GM21367 (cell line): Measurements from ENCODE around the gene RIT1.

Source experiments
- ATAC-seq: cut with Tn5 transposase; IDR thresholded peaks from one replicate; pipeline ENCODE4 v1.9.1; 2021; ENCODE audit not compliant: unreplicated experiment

Gene RIT1, protein sequence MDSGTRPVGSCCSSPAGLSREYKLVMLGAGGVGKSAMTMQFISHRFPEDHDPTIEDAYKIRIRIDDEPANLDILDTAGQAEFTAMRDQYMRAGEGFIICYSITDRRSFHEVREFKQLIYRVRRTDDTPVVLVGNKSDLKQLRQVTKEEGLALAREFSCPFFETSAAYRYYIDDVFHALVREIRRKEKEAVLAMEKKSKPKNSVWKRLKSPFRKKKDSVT

DNA sequence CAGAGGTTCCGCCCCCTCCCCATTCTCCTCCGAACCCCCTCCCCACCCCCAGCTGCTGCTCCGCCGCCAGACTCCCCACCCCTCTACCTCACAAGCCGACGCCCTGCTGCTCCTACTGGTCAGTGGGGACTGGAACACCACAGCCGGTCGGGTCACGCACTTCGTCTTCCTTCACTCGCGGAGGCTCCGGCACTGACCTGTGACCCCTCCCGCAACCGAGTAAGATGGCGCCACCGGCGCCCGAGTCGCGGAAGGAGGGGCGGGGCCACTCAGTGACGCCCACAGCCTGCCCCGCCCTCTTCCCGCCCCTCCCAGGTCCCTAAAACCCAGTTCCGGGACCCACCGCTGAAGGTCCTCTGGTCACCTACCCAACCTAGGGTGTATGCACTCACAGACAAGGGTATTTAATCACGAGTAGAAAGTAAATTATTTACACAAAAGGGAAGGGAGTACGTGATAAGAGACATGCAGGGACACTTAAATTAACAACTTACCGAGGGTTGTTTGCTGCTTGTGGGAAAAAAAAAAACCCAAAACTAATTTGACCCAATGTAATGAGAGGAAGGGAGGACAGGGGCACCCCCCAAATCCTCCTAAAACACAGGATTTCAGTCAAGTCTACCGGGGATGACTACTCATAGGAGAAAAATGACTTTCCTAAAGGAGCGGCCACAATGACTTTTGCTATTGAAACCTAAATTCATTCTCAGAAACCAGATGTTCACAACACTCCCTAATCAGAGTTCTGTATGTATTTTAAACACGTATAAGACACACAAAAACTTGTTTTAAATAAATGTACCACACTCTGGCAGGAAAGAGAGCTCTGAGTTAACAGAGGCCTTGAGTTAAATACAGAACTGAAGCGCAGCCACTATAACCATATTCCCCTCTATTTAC lies at the start of gene RIT1:
RIT1 (minus strand) TSS at position 194 of the 900 bp plus-strand sequence. CDS start 588 bp downstream, outside the sequence.
- ATAC-seq: peak; percentile 78

DNA sequence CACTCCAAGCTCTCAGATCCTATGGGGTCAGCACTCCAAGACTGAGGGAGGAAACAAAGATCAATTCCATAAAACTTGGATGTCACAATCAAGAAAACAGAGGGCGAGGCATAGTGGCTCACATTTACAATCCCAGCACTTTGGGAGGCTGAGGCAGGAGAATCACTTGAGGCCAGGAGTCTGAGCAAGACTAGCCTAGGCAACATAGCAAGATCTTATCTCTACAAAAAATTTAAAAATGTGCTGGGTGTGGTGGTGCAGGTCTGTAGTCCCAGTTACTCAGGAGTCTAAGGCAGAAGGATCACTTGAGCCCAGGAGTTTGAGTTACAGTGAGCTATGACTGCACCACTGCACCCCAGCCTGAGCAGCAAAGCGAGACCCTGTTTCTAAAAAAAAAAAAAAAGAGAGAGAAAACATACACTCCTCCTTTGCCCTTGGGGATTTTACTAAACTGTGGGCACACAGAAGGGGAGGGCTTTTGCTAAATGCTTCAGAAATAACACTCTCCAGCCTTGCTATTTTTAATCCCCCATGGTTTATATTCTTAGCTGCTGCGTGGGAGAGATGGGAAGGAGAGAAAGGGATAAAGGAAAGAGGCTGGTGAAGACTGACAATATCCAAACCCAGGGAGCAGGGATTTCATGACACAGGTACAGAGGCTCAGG lies 49.1 kb upstream of the RIT1 start:
- ATAC-seq: no peak

DNA sequence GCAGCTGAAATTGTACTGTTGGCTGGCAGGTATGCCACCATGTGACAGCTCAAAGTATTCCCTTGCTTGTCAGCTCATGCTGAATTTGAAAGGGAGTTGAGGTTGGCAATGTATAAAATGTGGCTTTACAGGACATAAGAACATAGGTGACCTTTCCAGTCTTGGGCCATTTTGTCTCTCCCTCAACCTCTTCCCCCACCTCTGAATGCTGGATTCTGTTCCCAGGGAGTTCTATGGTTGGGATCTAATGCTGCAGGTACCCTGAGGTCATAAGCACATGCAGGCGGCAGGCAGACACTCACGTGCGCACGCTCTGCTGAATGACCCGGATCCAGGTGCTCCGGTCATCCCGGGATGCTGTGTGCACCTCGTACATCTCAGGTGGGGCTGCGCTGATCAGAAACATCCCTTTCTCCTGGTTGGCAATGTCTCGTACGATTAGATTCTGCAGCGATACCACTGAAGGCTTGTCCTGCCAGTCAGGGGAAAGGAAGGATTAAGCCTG lies 46.3 kb upstream of the RIT1 start:
- no peak for ATAC-seq

DNA sequence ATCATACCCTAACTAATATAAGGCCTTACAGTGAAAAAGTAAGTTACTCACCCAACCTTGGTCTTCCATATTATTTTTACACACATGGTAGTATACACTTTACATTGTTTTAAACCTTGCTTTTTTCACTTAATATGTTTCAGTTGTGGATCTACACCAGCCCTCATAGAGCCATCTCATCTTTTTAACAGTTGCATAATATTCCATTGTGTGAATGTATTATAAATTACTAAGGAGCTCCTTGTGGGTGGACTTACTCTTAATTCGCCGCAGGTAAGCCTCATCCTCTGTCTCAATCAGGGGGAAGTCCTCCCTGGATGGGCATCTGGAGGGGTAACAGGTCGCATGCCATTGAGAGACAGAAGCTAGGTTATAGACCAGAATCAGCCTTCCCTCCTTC lies 43.5 kb upstream of the RIT1 start:
- ATAC-seq: no peak

DNA sequence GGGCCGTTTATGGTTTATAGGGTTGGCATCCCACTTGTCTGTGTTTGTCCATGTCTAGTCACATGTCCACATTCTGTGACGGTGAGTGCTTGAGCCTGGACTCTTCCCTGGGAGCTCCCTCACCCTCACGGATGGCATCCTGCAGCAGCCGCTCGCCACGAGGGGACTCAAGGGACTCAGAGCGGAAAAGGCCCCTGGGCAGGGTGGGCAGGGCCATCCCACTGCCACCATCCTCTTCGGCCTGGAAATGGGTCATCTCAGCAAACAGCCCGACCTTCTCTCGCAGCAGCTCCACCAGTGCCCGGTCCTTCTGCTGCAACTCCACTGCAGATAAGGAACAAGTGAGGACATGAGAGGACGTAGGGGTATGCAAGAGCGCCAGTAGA lies 41.3 kb upstream of the RIT1 start:
- ATAC-seq: no peak

DNA sequence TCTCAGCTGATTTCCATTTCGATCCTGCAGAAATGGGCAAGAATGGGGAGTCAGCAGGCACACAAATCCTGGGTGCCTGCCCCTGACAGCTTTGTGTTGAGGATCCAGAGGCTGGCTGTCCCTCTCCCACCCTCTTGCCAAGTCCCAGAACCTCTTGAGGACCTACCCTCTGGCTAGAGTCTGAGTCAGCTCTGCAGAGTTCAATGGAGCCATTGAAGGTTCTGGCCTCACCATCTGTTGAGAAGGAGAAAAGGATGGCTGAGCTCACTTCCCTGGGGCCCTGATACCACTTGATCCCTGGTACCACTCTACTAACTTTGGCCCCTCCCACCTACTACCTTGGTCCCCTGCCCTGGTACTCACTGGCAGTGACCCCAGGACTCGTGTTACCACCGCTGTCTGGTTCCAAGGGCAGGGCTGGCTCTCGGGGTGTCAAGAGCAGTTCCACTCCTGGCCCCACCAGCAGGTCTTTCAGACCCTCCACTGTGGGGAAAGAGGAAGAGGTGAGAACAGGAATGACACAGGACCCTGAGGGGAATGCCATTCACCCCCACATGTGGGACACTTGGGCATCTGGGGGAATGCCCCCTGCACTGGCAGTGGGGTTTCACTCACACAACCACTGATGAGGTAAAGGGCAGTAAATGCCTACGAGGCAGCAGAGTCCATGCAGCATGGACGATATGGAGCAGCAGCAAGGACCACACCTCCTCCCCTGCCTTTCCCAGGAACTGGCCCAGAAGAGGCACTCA lies 40.8 kb upstream of the RIT1 start:
- no peak for ATAC-seq

DNA sequence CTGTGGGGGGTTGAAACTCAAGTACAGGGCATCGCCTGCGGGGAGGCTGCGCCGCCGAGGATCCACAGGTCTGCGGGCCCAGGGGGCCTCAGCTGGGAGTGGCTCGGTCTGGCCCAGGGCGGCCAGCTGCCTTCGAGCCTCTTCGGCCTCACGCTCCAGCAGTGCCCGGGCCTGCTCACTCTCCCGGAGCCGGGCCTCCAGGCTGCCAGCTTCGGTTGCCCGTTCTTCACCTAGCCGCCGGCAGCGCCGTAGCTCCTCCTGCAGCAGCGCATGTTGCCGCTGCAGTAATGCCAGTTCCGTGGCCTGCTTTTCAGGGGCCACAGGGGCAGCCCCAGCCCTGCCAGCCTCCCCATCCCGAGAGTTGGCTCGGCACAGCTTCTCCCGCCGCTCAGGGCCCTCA lies 39.7 kb upstream of the RIT1 start:
- no peak for ATAC-seq

DNA sequence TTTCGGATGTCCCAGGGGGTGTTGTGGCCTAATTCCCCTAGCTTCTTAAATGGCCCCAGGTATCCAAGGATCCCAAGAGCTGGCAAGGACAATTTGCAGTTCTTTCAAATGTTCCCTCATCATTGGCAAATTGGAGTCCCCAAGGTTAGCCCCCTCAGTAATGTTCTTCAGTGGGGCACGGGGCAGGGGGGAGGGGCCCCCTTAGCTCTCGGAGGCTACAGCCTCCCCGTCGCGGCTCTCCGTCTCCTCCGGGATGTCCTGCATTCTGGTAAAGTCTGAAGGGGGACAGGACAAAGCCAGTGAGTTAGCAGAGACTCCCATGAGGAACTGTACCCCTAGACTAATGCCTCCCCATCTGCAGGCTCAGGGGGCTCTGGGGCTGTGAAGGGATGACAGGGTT lies 36.6 kb upstream of the RIT1 start:
- no peak for ATAC-seq

DNA sequence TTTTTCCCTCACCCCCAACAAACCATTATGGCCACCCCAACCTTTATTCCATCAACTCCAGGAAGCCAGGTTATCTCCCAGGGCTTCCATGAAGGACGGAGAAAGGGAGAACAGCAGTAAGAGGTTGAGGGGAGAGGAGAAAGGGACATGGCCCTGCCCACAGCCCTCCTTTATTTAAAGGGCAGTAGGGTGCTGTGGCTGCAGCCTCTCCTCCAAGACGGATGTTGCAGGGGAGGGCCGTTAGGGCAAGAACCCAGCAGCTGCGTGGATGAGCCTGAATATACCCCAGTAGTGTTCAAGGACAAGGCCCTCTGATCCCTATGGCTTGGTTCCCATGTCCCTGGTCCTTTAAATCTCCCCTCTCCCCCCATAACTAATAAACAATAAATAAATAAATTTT lies 36.1 kb upstream of the RIT1 start:
- ATAC-seq: no peak

DNA sequence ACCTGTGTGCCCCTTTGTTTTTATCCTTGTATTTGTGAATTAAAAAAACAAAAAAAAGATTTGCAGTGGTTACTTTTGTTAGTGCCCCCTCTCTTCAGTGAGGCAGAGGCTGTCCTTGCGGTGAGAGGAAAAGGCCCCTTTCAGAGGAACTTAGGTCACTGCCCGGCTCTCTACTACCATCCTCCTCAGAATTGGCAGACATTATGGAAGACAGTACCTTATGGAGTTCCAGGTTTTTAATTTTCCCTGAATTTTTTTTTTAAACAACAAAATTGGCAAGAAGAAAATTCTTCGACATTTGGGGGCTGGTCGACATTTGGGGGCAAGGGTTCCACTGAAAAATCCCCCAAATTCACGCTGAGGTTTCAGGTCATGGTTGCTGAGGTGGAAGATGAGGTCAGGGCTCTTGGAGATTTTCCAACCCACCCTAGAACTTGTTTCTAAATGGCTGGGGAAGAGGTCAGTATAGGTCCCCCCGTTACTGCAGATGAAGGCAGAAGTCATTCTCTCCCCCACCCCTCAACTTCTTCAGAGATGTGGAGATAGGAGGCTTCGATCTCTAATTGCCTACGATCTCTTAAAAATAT lies 35.6 kb upstream of the RIT1 start:
- ATAC-seq: peak; percentile 12

DNA sequence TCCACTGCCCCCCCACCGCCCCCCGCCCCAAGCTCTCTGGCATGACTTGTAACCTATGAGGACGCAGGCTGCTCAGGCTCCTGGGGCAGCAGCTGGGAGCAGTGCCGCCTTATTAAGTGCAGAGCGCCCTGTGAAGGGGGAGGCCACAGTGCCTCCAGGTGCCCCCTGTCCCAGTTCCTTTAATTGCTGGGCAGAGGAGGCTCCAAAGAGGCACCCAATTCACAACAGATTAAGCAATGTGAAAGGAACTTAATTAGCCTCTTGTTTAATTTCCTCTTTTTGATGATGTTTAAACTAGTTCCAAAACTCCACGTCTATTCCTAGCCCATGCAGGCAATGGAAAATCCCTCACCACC lies 33.3 kb upstream of the RIT1 start:
- no peak for ATAC-seq

DNA sequence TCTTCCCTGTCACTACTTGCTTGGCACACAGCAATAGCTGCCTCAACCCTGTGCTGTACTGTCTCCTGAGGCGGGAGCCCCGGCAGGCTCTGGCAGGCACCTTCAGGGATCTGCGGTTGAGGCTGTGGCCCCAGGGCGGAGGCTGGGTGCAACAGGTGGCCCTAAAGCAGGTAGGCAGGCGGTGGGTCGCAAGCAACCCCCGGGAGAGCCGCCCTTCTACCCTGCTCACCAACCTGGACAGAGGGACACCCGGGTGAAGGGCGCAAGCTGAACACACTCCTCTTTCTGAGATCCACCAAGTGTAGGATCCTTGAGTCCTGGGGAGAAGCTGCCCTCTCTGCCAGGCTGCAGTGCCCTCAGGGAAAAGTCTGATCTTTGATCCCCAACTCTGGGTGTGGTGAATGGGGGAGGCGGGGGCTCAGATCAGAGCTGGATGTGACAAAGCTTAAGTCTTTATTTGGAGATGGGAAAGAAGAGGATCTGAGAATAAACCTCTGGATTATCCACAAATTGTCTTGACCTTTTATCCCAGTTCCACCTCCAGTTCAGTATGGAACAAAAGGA lies 31.5 kb upstream of the RIT1 start:
- ATAC-seq: no peak

DNA sequence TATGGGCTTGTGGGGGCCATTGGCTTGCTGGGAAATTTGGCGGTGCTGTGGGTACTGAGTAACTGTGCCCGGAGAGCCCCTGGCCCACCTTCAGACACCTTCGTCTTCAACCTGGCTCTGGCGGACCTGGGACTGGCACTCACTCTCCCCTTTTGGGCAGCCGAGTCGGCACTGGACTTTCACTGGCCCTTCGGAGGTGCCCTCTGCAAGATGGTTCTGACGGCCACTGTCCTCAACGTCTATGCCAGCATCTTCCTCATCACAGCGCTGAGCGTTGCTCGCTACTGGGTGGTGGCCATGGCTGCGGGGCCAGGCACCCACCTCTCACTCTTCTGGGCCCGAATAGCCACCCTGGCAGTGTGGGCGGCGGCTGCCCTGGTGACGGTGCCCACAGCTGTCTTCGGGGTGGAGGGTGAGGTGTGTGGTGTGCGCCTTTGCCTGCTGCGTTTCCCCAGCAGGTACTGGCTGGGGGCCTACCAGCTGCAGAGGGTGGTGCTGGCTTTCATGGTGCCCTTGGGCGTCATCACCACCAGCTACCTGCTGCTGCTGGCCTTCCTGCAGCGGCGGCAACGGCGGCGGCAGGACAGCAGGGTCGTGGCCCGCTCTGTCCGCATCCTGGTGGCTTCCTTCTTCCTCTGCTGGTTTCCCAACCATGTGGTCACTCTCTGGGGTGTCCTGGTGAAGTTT lies 30.8 kb upstream of the RIT1 start:
- no peak for ATAC-seq

DNA sequence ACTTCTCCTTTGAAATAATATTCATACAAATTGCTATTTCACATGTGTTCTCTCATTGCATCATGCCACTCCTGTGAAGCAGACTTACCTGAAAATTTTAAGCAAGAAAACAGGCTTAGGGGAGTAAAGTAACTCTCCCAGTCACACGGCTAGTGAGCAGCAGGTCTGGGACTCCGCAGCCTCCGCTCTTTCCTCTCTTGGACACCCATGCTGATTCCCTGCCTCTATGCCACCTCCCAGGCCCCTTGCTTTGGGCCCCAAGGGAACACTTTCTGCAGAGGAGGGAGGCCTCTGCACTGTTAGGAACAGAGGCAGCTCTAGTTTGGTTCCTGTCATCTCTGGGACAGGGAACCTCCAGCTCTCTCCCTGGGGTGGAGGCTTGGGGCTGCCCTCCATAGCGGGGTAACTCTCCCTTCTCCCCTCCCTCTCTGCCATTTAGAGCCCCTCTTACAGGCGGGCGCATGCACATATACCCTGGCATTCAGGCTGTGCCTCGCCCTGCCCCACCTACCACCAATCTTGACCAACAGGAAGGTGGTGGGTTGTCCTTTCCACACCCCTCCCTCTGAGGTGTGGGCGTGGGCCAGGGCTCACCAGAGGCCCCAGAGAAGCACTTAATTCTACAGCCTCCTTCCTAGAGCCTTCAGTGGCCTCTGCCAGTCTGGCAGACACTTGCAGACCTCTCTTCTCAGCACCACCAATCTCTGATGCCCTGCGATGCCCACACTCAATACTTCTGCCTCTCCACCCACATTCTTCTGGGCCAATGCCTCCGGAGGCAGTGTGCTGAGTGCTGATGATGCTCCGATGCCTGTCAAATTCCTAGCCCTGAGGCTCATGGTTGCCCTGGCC lies 30.1 kb upstream of the RIT1 start, which contains the start of gene RXFP4:
RXFP4 (plus strand) TSS at position 646 of the 852 bp plus-strand sequence; CDS start at position 718, 72 bp downstream.
- ATAC-seq: no peak

DNA sequence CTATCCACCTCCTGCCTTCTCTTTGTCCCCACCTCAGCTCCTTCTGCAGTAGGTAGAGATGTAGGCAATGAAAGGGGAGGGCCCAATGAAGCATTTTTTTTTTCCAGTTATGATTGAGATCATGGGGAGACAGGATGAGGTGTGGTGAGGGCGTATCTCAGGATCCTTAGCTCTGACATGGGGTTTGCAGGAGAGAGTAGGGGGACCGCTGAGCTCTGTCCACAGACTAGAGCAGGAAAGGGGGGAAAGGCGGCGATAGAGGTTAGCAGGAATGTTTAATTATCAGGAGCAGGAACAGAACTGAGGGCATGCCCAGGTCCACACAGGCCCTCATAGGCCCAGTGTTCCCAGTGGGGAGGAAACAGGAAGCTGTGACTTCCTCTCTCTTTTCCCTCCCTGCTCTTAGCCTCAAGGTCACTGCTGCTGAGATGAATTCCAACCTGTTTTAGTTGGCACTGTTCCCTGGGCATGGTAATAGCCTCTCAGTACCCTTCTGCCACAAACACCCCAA lies 29.4 kb upstream of the RIT1 start:
- ATAC-seq: no peak

DNA sequence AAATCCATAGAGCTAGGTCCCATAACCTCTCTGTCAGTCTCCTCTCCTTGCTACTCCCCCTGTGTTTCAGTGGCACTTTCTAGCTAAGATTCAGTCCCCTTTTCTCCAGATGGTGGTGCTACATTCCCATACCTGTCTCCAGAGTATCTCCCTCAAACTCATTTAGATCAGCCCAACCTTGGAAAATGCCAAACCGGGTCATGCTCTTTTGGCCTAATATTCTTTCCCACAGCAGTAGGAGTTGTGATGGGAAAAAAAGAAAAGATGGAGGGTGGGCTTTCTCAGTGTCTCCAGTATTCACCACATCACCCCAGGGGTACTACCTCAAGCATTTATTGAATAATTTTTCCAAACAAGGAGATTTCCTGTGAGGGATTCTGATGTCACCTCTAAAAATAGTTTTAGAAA lies 27.1 kb upstream of the RIT1 start:
- no peak for ATAC-seq

DNA sequence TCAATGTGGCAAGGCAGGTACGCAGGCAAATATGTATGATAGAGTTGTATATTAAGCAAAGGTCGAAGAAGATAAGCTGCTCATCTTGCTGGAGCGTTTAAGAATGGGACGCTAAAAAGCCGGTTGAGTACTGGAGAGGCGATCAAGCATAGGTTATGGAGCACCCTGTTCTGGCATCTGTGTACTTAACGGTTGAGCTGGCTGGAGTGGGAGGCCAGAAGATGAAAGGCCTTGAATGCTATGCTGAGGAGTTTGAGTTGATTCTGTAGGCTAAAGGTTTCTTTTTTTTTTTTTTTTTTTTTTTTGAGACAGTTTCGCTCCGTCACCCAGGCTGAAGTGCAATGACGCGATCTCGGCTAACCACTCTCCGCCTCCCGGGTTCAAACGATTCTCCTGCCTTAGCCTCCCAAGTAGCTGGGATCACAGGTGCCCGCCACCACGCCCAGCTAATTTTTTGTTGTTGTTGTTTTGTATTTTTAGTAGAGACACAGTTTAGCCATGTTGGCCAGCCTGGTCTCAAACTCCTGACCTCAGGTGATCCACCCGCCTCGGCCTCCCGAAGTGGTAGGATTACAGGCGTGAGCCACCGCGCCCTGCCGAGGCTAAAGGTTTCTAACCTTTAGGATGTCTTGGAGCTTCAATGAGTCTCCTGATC lies 23.9 kb upstream of the RIT1 start:
- no peak for ATAC-seq
